ENCODE measurements around the gene TSPAN9. TPM values are rescaled to one million over a fixed set of nuclear protein-coding genes. Genes with fewer than 3 reads are reported as not detected.

TSPAN9 gene
- total RNA-seq, 1 experiment from 2014 or later = 9.6 TPM

- Histone ChIP-seq H3K27ac (no peak overlapping the region), H3K36me3 (ENCODE audit: low read depth) (no peaks in the 10 kb centered on the region), H3K4me1 (replicated peaks; ENCODE audit: insufficient read depth) (peaks cover 21% of the 10 kb centered on the region), H3K4me3 (no peak overlapping the region), H3K79me2 (ENCODE audit: low read depth) (no peaks in the 10 kb centered on the region), H3F3A (ENCODE audit: insufficient read depth, low read depth) (no peaks in the 10 kb centered on the region), H3K9me2 (ENCODE audit: insufficient read depth) (no peaks in the 10 kb centered on the region), H4K20me1 (ENCODE audit: insufficient read depth) (no peaks in the 10 kb centered on the region), H3K4me2 (no peak overlapping the region), H2AFZ (no peak overlapping the region), H3K27me3 (ENCODE audit: insufficient read depth, low read depth) (no peaks in the 10 kb centered on the region), H3K9me3 (ENCODE audit: insufficient read depth, low read depth) (no peaks in the 10 kb centered on the region)
- intact Hi-C loops (cut with micrococcal nuclease; ENCODE audit: unreplicated experiment) = no loop called here
- ChIA-PET POLR2A (ENCODE audit: unreplicated experiment) (no interaction called here), CTCF (interaction anchor here (0.6 kb wide), 1 partner anchor 377 kb away, joined by 5 read pairs; no protein-coding TSS in a partner anchor)
- no TSS peak for BruUV-seq (replicated peaks)
- TF ChIP-seq EZH2 (IDR thresholded peaks at IDR 0.05; ENCODE audit: low read depth) = no peak
- TF ChIP-seq CTCF (conservative IDR thresholded peaks at IDR 0.05) = no peak
- no peak for DNase-seq
Observed at GRCh38 chr12:3173912-3174311, 96.7 kb downstream of the TSPAN9 start.

GRCh38 chr12:3175238-3175637 is 98.1 kb downstream of the TSPAN9 start:
- no TSS peak for BruUV-seq (replicated peaks)
- no peaks in the 10 kb centered on the region for H3K36me3 ChIP-seq (ENCODE audit: low read depth)
- H2AFZ ChIP-seq = no peak overlapping the region
- H3K9me3 ChIP-seq (ENCODE audit: insufficient read depth, low read depth) = no peaks in the 10 kb centered on the region
- H3K9me2 ChIP-seq (ENCODE audit: insufficient read depth) = no peaks in the 10 kb centered on the region
- POLR2A ChIA-PET (ENCODE audit: unreplicated experiment) = no interaction called here
- no peak overlapping the region for H3K4me3 ChIP-seq
- H3K27ac ChIP-seq = no peak overlapping the region
- intact Hi-C loops (cut with micrococcal nuclease; ENCODE audit: unreplicated experiment) = no loop called here
- H3K27me3 ChIP-seq (ENCODE audit: insufficient read depth, low read depth) = no peaks in the 10 kb centered on the region
- no peak for DNase-seq
- TF ChIP-seq EZH2 (IDR thresholded peaks at IDR 0.05; ENCODE audit: low read depth) (no peak), CTCF (conservative IDR thresholded peaks at IDR 0.05) (no peak)
- CTCF ChIA-PET = no interaction called here
- H3K4me1 ChIP-seq (replicated peaks; ENCODE audit: insufficient read depth) = peaks cover 12% of the 10 kb centered on the region
- H4K20me1 ChIP-seq (ENCODE audit: insufficient read depth) = no peaks in the 10 kb centered on the region
- no peaks in the 10 kb centered on the region for H3K79me2 ChIP-seq (ENCODE audit: low read depth)
- no peaks in the 10 kb centered on the region for H3F3A ChIP-seq (ENCODE audit: insufficient read depth, low read depth)
- H3K4me2 ChIP-seq = no peak overlapping the region

- Histone ChIP-seq H3K36me3 (ENCODE audit: low read depth) (no peaks in the 10 kb centered on the region), H3K4me2 (no peak overlapping the region), H3K27me3 (ENCODE audit: insufficient read depth, low read depth) (no peaks in the 10 kb centered on the region), H3F3A (ENCODE audit: insufficient read depth, low read depth) (no peaks in the 10 kb centered on the region), H2AFZ (no peak overlapping the region), H3K27ac (no peak overlapping the region), H3K9me3 (ENCODE audit: insufficient read depth, low read depth) (no peaks in the 10 kb centered on the region), H3K4me3 (no peak overlapping the region), H3K4me1 (replicated peaks; ENCODE audit: insufficient read depth) (no peaks in the 10 kb centered on the region), H4K20me1 (ENCODE audit: insufficient read depth) (no peaks in the 10 kb centered on the region), H3K9me2 (ENCODE audit: insufficient read depth) (no peaks in the 10 kb centered on the region), H3K79me2 (ENCODE audit: low read depth) (no peaks in the 10 kb centered on the region)
- DNase-seq = no peak
- POLR2A ChIA-PET (ENCODE audit: unreplicated experiment) = no interaction called here
- BruUV-seq (replicated peaks) = no TSS peak
- intact Hi-C loops (cut with micrococcal nuclease; ENCODE audit: unreplicated experiment) = no loop called here
- CTCF ChIA-PET = no interaction called here
- no peak for TF ChIP-seq CTCF (conservative IDR thresholded peaks at IDR 0.05)
- no peak for TF ChIP-seq EZH2 (IDR thresholded peaks at IDR 0.05; ENCODE audit: low read depth)
Observed at GRCh38 chr12:3176754-3177153, 99.6 kb downstream of the TSPAN9 start.
